ENCODE measurements around the gene ECM2.

The ECM2 gene

GRCh38 chr9:92496396-92497176 lies 39.2 kb downstream of the ECM2 start:
- no peak for DNase-seq

- DNase-seq, result no peak
These were observed 40.9 kb downstream of the ECM2 start for GRCh38 chr9:92494856-92495255.

GRCh38 chr9:92493749-92494387 lies 41.9 kb downstream of the ECM2 start:
- DNase-seq, result no peak

- DNase-seq, result no peak
These were observed 42.9 kb downstream of the ECM2 start for GRCh38 chr9:92492781-92493401.

- no peak for DNase-seq
These were observed 46.9 kb downstream of the ECM2 start for GRCh38 chr9:92488681-92489550.

- no peak for DNase-seq
These were observed 49.4 kb downstream of the ECM2 start for GRCh38 chr9:92486371-92486770.

- no peak for DNase-seq
These were observed 51.2 kb downstream of the ECM2 start for GRCh38 chr9:92484563-92484962.

GRCh38 chr9:92483627-92484545 lies 51.9 kb downstream of the ECM2 start:
- no peak for DNase-seq

GRCh38 chr9:92482805-92483204 lies 53.0 kb downstream of the ECM2 start:
- no peak for DNase-seq

- DNase-seq, result no peak
These were observed 53.5 kb downstream of the ECM2 start, which contains the start of gene ASPN for GRCh38 chr9:92482329-92482728. Gene ASPN (minus strand): TSS chr9:92482506.

- peak; percentile 19 for DNase-seq
These were observed 54.7 kb downstream of the ECM2 start for GRCh38 chr9:92480986-92481633.

- DNase-seq, result no peak
These were observed 55.5 kb downstream of the ECM2 start for GRCh38 chr9:92480291-92480771.

- no peak for DNase-seq
These were observed 56.4 kb downstream of the ECM2 start for GRCh38 chr9:92479346-92479745.

GRCh38 chr9:92478783-92479182 lies 57.0 kb downstream of the ECM2 start:
- no peak for DNase-seq

- no peak for DNase-seq
These were observed 58.8 kb downstream of the ECM2 start for GRCh38 chr9:92476962-92477361.

GRCh38 chr9:92474587-92474986 lies 61.2 kb downstream of the ECM2 start:
- no peak for DNase-seq

- DNase-seq, result no peak
These were observed 67.6 kb downstream of the ECM2 start for GRCh38 chr9:92468206-92468605.

GRCh38 chr9:92467511-92467910 lies 68.3 kb downstream of the ECM2 start:
- DNase-seq, result no peak

- DNase-seq, result no peak
These were observed 68.7 kb downstream of the ECM2 start for GRCh38 chr9:92467041-92467440.

GRCh38 chr9:92463984-92464383 lies 71.8 kb downstream of the ECM2 start:
- DNase-seq, result no peak

GRCh38 chr9:92463387-92463786 lies 72.4 kb downstream of the ECM2 start:
- DNase-seq, result no peak
